ENCODE measurements around the gene RAB11FIP5.

- TF ChIP-seq POLR2A (IDR thresholded peaks at IDR 0.05): no peak
- no peak for TF ChIP-seq CTCF (IDR thresholded peaks at IDR 0.05)
- TF ChIP-seq POLR2AphosphoS5 (IDR thresholded peaks at IDR 0.05; ENCODE audit: insufficient read depth in 1 of 2, low read depth in 1 of 2): no peak
Measured at GRCh38 chr2:73043276-73043675, 69.5 kb downstream of the RAB11FIP5 start.
